ENCODE results near the gene MTX2.
"Not testable (repeated sequence)": the region's sequence is repeated elsewhere in the genome, so short reads cannot be mapped to it uniquely, and the experiment has no call there.

The MTX2 gene

GRCh38 chr2:176370467-176371171 lies 101.4 kb downstream of the MTX2 start:
- DNase-seq (ENCODE audit: extremely low read depth in 1 of 2, low read depth in 1 of 2): no peak

GRCh38 chr2:176373155-176373554 lies 103.9 kb downstream of the MTX2 start:
- not testable (repeated sequence) for DNase-seq (ENCODE audit: extremely low read depth in 1 of 2, low read depth in 1 of 2)

GRCh38 chr2:176378323-176378722 lies 109.1 kb downstream of the MTX2 start:
- no peak for DNase-seq (ENCODE audit: extremely low read depth in 1 of 2, low read depth in 1 of 2)

GRCh38 chr2:176380341-176380740 lies 111.1 kb downstream of the MTX2 start:
- DNase-seq (ENCODE audit: extremely low read depth in 1 of 2, low read depth in 1 of 2): no peak

GRCh38 chr2:176383100-176383499 lies 113.9 kb downstream of the MTX2 start:
- DNase-seq (ENCODE audit: extremely low read depth in 1 of 2, low read depth in 1 of 2): no peak

- no peak for DNase-seq (ENCODE audit: extremely low read depth in 1 of 2, low read depth in 1 of 2)
These were observed 114.7 kb downstream of the MTX2 start for GRCh38 chr2:176383836-176384442.

- DNase-seq (ENCODE audit: extremely low read depth in 1 of 2, low read depth in 1 of 2): no peak
These were observed 116.0 kb downstream of the MTX2 start for GRCh38 chr2:176385219-176385759.

GRCh38 chr2:176385838-176386237 lies 116.6 kb downstream of the MTX2 start:
- no peak for DNase-seq (ENCODE audit: extremely low read depth in 1 of 2, low read depth in 1 of 2)
